A204.1 (cell line): ENCODE measurements around the gene GAD1.

Experiments
- FAIRE-seq: peaks from 2 replicates; lab custom pipeline; 2012; peaks lifted over from hg19 to GRCh38; lab: Jason Lieb, UNC

GAD1 gene

DNA sequence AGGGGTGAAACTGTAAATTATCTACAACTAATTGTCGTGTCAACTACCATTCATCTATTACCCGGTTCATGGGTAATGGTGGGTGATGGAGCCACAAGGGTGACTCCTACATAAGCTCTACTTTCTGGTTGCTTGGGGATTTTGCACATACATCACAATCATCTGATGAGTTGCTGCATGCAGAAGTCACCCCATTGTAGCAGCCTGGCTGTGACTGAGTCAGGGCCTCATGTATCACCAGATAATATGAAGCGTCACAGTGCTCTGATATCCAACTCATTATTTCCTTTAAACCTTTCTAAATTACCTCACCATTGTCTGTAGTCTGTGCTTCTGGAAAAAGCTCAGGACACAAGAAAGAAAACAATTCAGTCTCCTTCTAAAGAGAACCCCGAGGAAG, 79.9 kb downstream of the GAD1 start:
- no peak for FAIRE-seq

DNA sequence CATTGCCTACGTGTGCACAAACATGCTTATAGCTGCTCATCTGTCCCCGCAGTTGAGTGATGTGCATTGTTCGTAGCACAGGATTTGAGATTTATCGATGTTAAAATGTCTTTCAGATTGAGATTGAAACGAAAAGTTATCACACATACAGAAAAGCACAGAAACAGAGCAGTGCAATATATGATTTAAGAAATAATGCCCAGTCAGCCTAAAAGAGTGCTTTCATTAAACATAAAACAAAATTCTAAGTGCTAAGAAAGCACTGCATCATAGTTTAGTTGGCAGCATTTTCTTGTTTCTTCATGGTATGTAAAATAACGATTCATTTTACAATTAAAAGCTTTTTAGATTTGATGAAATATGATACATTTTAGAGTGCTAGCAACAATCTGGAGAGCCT, 80.4 kb downstream of the GAD1 start:
- no peak for FAIRE-seq

DNA sequence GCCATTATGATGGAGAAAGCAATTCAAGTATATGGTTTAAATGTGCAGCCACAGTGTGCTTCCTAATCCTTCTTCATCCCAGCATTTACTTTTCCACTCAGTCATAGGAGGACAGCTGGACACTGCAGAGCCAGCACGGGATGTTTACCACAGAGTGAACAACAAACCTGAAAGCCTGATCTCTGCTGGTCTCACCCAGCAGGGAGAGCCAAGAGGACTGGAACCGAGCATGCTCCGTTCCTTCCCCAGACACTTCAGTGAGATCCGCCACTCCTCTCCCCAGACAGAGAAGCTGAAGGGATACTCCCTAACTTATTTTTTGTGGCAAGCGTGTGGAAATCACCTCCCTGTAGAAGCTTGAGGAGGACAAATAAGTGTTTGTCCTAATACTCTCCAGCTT, 89.2 kb downstream of the GAD1 start:
- FAIRE-seq: no peak
